Uterus (tissue), 4 donors: ENCODE data around the gene GP5. TPM values are rescaled to one million over a fixed set of nuclear protein-coding genes. Genes with fewer than 3 reads are reported as not detected.

Experiments used
- DNase-seq, 2 donors: peaks; one replicate each; pipeline ENCODE4 v3.0.0-alpha.2; 2019 to 2020
- H3K27ac ChIP-seq, 2 donors: fragments of 200-600 bp; sonication (generic); 1 replicate in 1 of 2; 2 replicates in 1 of 2; pipeline ENCODE4 v1.5.1; 2016 to 2018
- H3K27me3 ChIP-seq, 2 donors: fragments of 200-600 bp; sonication (generic); one replicate each; pipeline ENCODE4 v1.5.1; 2018 to 2019; ENCODE audit warnings: control low read depth in 1 of 2
- H3K36me3 ChIP-seq, 2 donors: fragments of 200-600 bp; sonication (generic); one replicate each; pipeline ENCODE4 v1.5.1; 2019; ENCODE audit warnings: control low read depth in 1 of 2
- H3K4me1 ChIP-seq, 2 donors: fragments of 200-600 bp; sonication (generic); one replicate each; pipeline ENCODE4 v1.5.1; 2018 to 2019; ENCODE audit warnings: control low read depth in 1 of 2
- H3K4me3 ChIP-seq, 2 donors: fragments of 200-600 bp; sonication (generic); 1 replicate in 1 of 2; 2 replicates in 1 of 2; pipeline ENCODE4 v1.5.1; 2018 to 2019; ENCODE audit warnings: mild to moderate bottlenecking in 1 of 2
- H3K9me3 ChIP-seq, 2 donors: fragments of 200-600 bp; sonication (generic); one replicate each; pipeline ENCODE4 v1.5.1; 2019; ENCODE audit warnings: control low read depth in 1 of 2
- POLR2A ChIP-seq, 2 donors: fragments of 450-650 bp; IDR thresholded peaks; one replicate each; pipeline ENCODE4 v1.6.1; 2016; ENCODE audit warnings: antibody characterized with exemption in 2 of 2, mild to moderate bottlenecking in 1 of 2, moderate library complexity in 1 of 2
- intact Hi-C: fragments of 100-400 bp; cut with DNase I; formaldehyde crosslinking; loops from one replicate; pipeline ENCODE4 v1.15.1; 2023; ENCODE audit warnings: low total_unique reads
- total RNA-seq, 4 donors: library from RNA; depleted of rRNA in 3 of 4; stranded (reverse); fragments of >200 nt in 3 of 4; gene quantifications; one replicate each; pipeline versions ENCODE4 v1.1.0 to v1.2.4, GENCODE V29; 2014 to 2023
- TF ChIP-seq, protein P1 (sequence below), 4 experiments: fragments of 200-600 bp in 2 of 4; fragments of 450-650 bp in 2 of 4; sonication (generic) in 2 of 4; IDR thresholded peaks; one replicate each; pipeline ENCODE4 v1.5.1; 2016 to 2019; ENCODE audit warnings: antibody characterized with exemption in 4 of 4, mild to moderate bottlenecking in 2 of 4, moderate library complexity in 1 of 4
- donor health status: DM: yes; HTN: yes; CAD: no.

Gene GP5
- total RNA-seq, 4 donors from 2014 or later = 0.24 to 0.41 TPM; not detected in 2

DNA sequence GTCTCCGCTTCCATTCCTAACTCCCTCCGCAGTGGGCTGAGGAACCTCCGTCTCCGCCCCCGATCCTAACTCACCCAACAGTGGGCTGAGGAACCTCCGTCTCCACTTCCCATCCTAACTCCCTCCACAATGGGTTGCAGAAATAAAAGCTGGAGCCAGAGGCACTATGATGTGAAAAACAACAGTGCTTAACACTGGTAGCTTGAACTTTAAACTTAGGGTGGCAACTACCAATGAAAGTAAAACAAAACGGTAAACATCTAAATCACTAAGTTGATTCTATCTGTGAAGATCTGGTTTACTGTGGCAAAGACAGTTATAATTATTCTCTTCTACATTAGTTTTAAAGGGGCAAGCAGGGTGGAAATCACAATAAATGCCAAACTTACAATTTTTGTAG, 25.9 kb upstream of the GP5 start:
- Histone ChIP-seq H3K27ac (no peak overlapping the region), H3K36me3 (no peaks in the 10 kb centered on the region), H3K4me3 (no peak overlapping the region), H3K27me3 (no peaks in the 10 kb centered on the region), H3K9me3 (no peaks in the 10 kb centered on the region), H3K4me1 (no peaks in the 10 kb centered on the region)
- DNase-seq = no peak
- TF ChIP-seq, protein P1, sequence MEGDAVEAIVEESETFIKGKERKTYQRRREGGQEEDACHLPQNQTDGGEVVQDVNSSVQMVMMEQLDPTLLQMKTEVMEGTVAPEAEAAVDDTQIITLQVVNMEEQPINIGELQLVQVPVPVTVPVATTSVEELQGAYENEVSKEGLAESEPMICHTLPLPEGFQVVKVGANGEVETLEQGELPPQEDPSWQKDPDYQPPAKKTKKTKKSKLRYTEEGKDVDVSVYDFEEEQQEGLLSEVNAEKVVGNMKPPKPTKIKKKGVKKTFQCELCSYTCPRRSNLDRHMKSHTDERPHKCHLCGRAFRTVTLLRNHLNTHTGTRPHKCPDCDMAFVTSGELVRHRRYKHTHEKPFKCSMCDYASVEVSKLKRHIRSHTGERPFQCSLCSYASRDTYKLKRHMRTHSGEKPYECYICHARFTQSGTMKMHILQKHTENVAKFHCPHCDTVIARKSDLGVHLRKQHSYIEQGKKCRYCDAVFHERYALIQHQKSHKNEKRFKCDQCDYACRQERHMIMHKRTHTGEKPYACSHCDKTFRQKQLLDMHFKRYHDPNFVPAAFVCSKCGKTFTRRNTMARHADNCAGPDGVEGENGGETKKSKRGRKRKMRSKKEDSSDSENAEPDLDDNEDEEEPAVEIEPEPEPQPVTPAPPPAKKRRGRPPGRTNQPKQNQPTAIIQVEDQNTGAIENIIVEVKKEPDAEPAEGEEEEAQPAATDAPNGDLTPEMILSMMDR (IDR thresholded peaks at IDR 0.05) = no peak
- TF ChIP-seq POLR2A (IDR thresholded peaks at IDR 0.05) = no peak
- intact Hi-C loops = no loop called here

DNA sequence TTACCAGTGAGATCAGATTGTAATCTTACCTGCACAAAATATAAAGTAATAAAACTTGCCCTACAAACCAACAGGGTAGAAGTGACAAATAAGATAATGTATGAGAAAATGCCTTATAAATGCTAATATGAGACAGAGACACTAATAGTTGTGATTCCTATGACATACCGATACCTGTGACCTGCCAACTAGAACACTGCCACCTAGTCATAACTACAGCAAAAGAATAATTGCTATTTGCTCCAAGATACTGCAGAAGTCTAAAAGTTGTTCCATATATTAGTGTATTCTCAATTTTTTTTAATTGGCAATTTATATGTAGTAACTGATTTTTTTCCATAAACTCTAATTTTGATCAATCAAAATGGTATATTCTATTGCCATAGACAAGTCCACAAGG, 25.3 kb upstream of the GP5 start:
- no peaks in the 10 kb centered on the region for H3K27me3 ChIP-seq
- no peaks in the 10 kb centered on the region for H3K36me3 ChIP-seq
- no peak for DNase-seq
- H3K4me1 ChIP-seq = no peaks in the 10 kb centered on the region
- H3K4me3 ChIP-seq = no peak overlapping the region
- TF ChIP-seq, protein P1 (IDR thresholded peaks at IDR 0.05) = no peak
- TF ChIP-seq POLR2A (IDR thresholded peaks at IDR 0.05) = no peak
- H3K9me3 ChIP-seq = no peaks in the 10 kb centered on the region
- intact Hi-C loops = no loop called here
- H3K27ac ChIP-seq = no peak overlapping the region

DNA sequence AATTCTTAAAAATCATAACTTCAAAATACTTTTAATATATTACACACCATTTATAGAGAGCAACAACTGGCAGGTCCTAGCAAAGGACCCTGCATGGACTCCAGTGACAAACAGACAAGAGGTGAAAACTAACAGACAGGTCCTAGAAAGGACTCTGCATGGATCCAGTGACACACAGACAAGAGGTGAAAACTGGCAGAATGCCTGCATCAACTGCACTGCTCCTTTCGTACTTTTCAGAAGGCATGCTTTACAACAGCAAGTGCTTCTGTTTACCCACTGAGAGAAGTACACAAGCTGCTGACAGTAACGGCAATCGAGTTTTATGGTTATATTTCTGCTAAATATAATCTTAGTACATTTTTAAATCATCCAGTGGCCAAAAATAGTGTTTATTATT, 24.3 kb upstream of the GP5 start:
- DNase-seq = no peak
- no peak overlapping the region for H3K27ac ChIP-seq
- no peaks in the 10 kb centered on the region for H3K27me3 ChIP-seq
- H3K9me3 ChIP-seq = no peaks in the 10 kb centered on the region
- no peak overlapping the region for H3K4me3 ChIP-seq
- no peaks in the 10 kb centered on the region for H3K36me3 ChIP-seq
- TF ChIP-seq, protein P1 (IDR thresholded peaks at IDR 0.05) = no peak
- no peak for TF ChIP-seq POLR2A (IDR thresholded peaks at IDR 0.05)
- H3K4me1 ChIP-seq = no peaks in the 10 kb centered on the region
- intact Hi-C loops = no loop called here

DNA sequence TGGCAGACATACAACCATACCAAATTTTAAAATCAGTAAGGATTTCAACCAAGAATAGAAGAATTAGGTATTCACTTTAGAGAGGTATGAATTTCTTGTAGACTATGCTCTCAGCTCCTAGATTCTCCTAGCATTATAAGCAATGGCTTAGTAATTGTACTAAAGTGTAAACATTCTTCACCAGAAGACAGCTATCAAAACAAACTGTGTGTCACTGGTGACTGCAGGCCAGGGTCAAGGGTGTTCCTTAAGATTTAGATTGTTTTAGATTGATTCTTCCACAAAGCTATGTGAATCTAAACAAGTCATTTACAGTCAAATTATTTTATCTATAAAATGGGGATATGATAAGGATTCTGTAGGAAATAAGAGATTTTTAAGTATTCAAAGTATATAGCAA, 23.1 kb upstream of the GP5 start:
- Histone ChIP-seq H3K4me3 (no peak overlapping the region), H3K9me3 (no peaks in the 10 kb centered on the region), H3K4me1 (no peaks in the 10 kb centered on the region), H3K36me3 (no peaks in the 10 kb centered on the region), H3K27me3 (no peaks in the 10 kb centered on the region), H3K27ac (no peak overlapping the region)
- TF ChIP-seq, protein P1 (IDR thresholded peaks at IDR 0.05) = no peak
- TF ChIP-seq POLR2A (IDR thresholded peaks at IDR 0.05) = no peak
- intact Hi-C loops = no loop called here
- no peak for DNase-seq

DNA sequence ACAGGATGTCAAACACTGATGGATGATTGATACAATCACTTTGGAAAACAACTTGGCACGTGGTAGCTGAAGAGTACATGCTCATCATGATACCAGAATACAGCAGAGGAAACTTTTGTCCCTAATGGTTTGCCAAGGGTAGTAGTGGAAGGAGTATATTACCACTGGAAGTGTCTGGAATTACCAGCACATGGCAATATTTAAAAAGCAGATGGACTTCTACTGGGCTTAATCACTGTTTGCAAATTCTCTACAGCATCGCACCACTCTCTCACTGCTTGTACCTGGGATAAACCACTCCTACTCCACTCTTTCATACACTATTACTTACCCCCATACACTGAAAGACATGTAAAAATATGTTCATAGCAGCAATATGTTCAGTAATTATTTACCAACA, 19.6 kb upstream of the GP5 start:
- no peak for DNase-seq
- H3K4me1 ChIP-seq = no peaks in the 10 kb centered on the region
- no peaks in the 10 kb centered on the region for H3K36me3 ChIP-seq
- intact Hi-C loops = no loop called here
- no peak overlapping the region for H3K27ac ChIP-seq
- H3K27me3 ChIP-seq = no peaks in the 10 kb centered on the region
- TF ChIP-seq, protein P1 (IDR thresholded peaks at IDR 0.05) = no peak
- no peaks in the 10 kb centered on the region for H3K9me3 ChIP-seq
- H3K4me3 ChIP-seq = no peak overlapping the region
